ENCODE results near the gene XNDC1N.

Gene XNDC1N, protein sequence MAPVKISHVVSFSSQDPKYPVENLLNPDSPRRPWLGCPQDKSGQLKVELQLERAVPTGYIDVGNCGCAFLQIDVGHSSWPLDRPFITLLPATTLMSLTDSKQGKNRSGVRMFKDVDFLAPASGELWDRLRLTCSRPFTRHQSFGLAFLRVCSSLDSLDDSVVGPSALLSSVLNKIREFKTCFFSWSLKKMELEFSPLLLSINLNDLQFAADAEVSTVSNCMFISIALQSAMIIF

DNA sequence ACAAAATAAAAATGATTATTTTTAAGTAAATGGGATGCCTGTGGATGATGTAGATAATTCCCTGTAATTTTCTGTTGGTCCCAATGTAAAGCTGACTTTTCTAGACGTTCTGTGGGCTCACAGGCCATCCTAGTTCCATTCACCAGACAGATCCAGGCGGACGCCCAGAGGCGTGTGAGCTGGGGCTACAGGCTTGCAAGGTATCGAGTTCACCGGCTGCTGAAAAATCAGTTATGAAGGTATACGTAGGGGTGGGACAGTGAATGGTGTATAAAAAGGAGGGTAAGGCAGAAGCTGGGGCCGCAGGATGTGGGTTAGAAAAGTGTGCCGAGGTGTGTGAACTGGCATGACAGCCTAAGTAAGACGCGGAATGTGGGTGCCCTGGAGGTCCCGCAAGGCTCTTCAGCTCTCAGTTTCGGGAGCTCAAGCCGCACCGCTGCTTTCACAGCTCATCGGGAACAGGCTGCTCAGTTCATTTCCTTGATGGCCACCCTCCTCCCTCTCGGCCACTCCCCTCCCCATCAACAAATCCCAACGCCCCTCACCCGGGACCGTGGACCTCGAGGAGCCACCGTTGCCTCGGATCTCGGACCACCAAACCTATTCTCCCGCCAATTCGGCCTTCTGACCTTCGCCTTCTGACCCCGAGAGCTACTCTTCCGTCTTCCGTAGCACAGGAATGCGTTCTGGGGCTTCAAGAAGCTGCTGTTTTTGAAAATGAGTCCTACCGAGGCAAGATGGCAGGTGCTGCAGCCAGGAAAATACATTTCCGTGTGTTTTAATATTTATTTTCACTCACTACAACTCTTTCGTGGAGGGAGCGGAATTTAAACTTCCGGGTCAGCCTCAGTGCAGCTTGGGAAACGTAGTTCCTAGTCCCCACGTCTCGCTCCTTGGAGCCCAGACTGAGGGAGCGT lies at the start of gene XNDC1N:
XNDC1N (minus strand) TSS at position 775 of the 917 bp plus-strand sequence. CDS start 5,241 bp downstream, outside the sequence.
- DNase-seq: peak; percentile 94

DNA sequence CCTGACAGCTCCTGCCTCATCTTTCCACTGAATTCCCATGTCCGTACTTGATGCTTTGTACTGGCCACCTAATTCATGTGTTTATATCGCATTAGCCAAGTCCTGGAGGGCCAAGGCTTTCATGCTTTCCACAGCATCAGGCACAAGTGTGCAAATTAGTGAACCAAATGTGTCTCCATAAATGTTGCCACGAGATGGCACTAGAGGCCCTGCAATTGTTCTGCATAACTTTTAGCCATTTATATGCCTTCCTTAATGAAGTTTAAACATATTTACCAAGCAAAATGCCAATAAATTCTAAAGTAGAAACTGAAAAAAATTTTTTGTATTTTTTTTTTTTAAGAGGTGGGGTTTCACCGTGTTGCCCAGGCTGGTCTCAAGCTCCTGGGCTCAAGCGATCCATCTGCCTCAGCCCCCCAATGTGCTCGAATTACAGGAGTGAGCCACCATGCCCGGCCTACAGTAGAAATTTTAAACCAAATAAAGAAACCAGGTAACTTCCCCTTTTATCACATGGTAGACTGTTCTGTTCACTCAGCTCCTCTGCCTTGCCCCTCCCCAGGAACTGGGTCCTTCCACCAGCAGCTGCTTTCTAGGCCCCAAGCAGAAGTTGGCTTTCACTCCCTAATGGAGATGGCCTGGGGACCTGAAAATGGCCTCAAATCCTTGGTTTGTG lies 49.5 kb upstream of the XNDC1N start:
- DNase-seq: peak; percentile 34

DNA sequence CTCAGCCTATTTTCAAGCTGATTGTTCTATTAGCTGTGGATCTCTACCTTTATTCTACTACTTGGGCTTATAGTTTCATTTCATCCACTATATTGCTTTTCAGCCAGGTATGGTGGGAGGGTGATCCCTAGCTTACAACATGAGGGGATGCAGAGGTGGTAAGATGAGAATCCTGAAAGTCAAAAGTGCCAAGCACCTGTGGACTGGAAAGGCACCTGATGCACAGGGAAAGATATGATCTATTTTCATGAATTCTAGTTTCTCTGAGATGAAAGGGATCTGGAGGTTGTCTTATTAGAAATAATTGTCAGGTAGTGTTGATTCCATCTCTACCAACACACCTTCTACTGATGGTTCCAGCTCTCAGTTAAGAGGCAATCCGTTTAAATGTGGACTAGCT lies 48.7 kb upstream of the XNDC1N start:
- no peak for DNase-seq

DNA sequence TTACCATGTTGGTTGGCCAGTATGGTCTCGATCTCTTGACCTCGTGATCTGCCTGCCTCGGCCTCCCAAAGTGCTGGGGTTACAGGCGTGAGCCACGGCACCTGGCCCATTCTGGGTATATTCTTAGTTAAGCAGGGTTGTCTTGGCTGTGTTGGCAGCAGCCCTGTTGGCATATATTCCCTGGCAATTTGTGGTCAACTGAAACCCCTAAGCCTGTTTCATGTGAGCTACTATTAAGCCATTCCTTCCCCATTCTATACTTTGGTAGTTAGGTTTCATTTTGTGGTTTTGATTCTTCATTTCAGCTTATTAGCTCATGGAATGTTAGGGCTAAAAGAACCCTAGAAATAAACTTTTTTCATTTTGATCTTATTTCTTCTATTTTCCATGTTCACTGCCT lies 48.2 kb upstream of the XNDC1N start:
- DNase-seq: no peak

DNA sequence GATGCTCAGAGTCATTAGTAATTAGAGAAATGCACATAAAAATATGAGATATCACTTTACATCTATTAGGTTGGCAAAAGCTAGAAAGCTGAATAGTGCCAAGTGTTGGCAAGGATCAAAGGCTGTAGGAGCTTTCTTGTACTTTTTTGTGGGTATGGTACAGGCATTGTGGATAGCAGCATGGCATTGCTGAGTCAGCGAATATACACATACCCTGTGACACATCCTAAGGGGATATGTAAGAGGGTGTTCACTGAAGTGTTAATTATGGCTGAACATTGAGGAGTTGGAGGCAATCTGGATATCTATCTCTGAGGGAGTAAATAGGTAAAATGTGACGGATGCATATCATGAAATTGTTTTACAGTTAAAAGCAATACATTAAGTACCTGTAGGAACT lies 43.3 kb upstream of the XNDC1N start:
- no peak for DNase-seq

DNA sequence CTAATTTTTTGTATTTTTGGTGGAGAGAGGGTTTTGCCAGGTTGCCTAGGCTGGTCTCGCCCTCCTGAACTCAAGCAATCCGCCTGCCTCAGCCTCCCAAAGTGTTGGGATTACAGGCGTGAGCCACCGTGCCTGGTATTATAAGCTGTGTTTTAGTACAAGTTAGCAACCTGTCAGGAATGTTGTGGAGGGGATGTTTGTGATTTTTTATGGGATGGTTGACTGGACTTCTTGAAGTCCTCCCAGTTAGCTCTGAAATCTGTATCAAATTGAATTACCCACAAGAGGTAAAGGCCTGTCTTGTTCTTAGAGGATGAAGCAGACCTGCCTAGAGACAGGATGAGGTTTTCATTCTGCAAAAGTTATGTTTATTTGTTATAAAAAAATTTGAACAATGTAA lies 36.2 kb upstream of the XNDC1N start:
- no peak for DNase-seq

DNA sequence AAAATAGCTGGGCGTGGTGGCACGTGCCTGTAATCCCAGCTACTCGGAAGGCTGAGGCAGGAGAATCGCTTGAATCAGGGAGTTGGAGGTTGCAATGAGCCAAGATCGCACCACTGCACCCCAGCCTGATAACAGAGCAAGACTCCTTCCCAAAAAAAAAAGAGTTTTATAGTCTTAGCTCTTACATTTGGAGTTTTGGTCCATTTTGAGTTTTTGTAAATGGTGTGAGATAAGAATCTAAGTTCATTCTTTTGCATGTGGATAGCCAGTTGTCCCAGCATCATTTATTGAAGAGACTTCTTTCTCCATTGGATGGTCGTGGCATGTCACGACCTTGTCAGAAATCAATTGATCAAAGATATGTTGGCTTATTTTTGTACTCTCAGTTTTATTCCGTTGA lies 35.1 kb upstream of the XNDC1N start:
- no peak for DNase-seq

DNA sequence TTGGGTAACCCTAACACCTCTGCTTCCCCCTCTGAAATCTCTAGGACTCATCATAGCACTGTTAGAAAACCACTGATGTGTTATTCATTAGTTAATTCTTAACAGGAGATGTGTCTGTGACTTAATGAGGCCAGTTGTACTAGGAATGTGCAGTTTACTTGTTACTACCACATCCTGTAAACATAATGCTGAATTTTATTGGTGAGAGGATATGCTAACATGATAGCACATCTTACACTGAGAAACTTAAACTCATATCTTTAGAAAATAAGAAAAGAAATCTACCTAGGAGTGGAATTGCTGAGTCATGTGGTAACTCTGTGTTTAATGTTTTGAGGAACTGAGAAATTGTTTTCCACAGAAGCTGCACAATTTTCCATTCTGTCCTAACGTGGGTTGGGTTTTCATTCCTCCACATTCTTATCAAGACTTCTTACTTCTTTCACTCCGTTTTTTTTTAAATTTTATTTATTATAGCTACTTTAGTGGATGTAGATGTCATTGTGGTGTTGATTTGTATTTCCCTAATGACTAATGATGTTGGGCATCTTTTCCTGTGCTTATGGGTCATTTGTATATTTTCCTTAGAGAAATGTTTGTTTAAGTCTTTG lies 34.1 kb upstream of the XNDC1N start:
- DNase-seq: no peak

DNA sequence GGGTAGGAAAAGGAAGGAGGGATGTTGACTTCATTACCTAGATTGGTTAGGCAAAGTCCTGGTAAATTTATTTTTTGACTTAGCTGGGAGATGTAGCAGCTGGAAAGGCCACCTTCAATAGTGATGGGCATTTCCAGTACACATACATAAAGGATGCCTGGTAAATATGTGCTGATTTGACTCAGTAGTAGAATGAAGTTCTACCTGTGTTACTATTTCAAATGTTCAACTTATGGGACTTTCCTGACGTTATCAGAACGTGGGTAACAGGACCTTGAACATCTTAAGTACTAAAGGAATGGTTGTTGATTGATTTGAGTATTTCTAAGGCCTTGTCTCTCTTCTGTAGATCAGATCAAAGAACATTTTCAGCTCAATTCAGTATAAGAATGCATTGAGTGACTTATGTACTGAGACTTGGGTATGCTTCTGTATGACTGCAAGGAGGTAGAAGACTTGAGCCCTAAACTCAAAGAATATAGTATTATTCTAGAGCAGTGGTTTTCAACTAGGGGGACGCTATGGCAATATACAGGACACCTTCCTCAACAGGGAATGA lies 27.6 kb upstream of the XNDC1N start:
- DNase-seq: no peak

DNA sequence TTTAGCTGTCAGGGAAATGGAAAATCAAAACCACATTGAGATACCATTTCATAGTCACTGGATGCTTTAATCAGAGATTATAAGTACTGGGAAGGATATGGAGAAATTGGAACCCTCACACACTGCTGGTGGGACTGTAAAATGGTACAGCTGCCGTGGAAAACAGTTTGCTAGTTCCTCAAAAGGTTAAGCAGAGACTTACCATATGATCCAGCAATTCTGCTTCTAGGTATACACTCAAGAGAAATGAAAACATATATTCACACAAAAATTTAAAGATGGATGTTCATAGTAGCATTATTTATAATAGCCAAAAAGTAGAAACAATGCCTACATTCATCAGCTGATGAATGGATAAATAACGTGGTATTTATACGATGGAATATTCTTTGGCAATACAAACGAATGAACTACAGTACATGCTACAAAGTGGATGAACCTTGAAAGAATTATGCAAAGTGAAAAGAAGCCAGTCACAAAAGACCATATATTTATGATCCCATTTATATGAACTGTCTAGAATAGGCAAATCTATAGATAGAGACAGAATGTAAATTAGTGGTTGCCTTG lies 23.4 kb upstream of the XNDC1N start:
- DNase-seq: no peak

DNA sequence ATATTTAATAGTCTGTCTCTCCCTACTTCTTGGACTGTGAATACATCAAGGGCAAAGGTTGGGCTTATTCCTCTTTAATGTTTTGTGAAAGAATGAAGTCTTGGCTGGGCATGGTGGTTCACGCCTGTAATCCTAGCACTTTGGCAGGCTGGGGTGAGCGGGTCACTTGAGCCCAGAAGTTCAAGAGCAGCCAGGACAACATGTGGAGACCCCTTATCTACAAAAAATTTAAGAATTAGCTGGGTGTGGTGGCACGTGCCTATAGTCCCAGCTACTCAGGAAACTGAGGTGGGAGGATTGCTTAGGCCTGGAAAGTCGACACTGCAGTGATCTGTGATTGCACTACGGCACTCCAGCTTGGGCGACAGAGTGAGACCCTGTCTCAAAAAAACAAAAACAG lies 20.6 kb upstream of the XNDC1N start:
- DNase-seq: no peak

DNA sequence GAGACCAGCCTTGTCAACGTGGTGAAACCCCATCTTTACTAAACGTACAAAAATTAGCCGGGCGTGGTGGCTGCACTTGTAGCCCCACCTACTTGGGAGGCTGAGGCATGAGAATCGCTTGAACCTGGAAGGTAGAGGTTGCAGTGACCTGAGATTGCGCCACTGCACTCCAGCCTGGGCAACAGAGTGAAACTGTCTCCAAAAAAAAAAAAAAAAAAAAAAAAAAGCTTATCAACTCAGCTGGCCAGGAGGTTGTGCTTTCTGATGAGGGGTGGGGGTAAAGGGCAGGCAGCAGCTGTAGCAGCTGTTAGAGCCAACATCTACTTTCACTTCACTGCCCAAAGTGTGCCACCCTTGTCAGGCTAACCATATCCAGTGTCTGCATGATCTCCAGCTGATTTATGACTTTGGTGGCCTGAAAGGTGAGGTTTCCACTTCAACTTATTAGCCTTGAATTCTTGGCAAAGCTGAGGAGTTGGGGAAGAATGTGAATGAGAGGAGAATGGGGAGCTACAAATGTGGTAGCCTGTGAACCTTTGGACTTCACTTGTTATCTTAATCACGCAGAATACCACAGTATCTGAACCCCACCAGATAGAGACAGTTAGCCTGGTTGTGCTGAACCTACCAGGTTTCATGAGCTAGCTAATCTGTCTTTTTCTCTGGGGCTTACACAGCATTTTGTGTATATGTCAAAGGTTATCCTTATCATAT lies 20.1 kb upstream of the XNDC1N start:
- DNase-seq: no peak

DNA sequence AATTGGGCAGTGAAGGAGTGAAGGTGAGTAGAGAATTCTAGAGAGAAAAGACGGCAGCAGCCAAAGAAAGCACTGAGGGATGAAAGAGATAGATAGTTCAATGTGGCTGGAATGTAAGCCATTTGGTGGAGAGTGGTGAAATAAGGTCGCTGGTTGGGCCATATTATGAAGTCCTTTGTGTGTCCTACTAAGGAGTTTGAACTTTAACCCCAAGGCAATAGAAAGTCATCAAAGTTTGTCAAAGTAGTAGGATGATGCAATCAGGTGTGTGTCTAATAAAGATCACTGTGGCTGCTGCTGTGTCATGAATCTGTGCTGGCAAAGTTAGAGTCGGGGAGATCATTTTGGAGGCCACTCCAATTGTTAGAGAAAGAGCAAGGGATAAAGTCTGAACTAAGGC lies 19.1 kb upstream of the XNDC1N start:
- DNase-seq: no peak

DNA sequence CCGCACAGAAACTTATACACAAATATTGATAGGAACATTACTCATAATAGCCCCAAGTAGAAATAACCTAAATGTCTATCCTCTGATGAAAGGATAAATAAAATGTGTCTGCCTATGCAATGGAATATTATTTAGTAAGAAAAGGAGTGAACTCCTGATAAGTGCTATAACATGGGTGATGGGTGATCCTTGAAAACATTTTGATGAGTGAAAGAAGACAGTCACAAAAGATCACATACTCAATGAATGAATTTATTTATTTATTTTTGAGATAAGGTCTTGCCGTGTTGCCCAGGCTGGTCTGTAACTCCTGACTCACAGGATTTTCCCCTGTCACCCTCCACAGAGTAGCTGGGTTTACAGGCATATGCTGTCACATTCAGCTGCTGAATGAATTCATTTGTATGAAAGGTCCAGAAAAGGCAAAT lies 17.8 kb upstream of the XNDC1N start:
- DNase-seq: no peak

DNA sequence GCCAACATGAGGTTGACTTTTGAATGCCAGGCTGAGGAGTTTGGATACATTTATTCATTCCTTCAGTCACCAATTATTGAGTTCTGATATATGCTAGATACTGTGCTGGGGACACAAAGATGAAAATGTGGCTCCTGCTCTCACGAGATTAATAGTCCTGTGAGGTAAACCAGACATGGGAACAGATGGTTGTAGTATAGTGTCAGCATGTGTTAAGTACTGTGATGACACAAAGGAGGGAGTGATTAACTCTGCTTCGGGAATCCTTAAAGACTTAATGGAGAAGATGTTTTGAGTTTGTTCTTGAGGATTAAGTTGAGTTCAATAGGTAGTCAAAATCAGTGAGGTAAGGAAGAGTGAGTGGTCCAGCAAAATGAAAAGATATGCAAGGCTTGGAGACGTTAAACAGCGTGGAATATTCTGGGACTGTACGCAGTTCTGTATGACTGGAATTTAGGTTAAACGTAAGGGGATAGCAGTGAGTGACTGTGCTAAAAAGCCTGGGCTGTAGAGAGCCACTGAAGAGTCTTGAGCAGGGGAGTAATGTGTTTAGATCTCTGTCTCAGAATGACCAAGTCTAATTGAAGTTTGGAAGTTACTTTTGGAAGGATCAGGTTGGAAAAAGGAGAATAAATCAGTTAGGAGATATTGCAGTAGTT lies 12.3 kb upstream of the XNDC1N start:
- DNase-seq: peak; percentile 96

DNA sequence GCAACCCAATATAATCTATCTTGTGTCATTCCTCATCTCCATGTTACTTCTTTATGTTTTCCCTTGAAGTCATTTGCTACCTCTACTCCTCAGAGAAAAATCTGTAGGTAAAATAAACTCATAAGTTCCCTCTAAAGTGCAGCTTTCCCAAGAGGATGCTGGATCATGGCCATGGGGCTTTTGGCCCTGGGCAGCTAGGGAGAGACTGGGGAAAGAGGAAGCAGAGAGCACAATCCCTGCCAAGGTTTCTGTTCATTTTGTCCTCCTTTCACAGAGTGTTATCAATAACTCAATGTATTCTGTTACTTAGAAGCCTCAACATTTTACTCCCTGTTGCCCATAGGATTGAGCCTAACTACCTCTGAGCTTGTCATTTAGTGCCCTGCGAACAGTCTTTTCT lies 9.4 kb upstream of the XNDC1N start:
- DNase-seq: no peak

DNA sequence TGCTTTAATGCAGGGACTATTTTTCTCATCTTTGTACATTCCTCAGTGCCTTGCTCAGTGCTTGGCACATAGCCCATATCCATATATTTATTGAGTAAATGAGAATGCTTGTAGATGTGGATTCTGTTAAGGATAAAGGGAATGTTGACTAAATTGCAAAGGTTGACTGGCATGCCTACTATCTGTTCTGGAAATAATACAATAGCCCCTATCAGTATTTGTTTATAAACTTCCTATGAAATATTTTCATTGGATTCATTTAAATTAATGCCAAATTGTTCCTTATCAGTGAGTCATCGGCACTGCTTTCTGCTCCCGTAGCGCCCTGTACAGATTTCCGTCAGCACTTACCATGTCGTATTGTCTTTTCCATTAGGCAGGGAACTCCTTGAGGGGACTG lies 8.4 kb upstream of the XNDC1N start:
- no peak for DNase-seq

DNA sequence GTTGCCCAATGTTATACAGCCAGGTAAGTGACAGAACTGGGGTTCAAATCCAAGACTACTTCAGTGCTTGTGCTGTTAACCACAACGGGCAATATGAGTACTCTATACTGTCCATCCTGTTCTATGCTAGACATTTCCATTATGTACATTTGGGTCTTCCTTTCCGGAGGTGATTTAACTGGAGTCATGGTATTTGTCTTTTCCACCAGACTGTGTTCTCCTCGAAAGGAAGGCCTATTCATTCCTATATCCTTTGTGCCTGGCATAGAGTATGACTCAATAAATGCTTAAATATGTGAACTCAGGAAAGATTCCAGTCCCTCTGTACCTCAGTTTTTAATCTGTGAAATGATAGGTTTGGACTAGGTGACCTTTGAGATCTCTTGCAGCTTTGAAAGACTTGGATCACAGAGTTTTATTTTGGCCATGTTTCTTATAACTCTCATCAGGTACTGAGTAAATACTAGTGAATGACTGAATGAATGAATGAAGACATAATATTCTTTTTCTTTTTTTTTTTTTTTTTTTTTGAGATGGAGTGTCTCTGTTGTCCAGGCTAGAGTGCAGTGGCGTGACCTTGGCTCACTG lies 7.0 kb upstream of the XNDC1N start:
- no peak for DNase-seq

DNA sequence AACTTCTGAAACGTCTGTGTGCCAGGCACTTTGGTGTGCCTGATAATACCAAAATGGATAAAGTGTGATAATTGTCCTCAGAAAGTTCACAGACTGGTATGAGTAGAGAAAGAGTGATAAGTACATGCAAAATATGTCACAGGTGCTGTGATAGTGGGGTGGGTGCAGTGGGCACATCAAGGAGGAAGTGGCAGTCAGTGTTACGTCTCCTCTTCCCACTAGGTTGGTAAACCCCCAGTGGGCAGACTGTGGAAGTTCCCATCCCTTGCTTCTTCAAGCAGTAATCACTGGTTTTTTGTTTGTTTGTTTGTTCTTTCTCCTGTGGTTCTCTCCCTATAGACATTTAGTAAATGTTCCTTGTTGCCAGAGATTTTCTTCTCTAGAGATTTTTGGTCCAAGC lies 5.8 kb upstream of the XNDC1N start:
- DNase-seq: peak; percentile 10

DNA sequence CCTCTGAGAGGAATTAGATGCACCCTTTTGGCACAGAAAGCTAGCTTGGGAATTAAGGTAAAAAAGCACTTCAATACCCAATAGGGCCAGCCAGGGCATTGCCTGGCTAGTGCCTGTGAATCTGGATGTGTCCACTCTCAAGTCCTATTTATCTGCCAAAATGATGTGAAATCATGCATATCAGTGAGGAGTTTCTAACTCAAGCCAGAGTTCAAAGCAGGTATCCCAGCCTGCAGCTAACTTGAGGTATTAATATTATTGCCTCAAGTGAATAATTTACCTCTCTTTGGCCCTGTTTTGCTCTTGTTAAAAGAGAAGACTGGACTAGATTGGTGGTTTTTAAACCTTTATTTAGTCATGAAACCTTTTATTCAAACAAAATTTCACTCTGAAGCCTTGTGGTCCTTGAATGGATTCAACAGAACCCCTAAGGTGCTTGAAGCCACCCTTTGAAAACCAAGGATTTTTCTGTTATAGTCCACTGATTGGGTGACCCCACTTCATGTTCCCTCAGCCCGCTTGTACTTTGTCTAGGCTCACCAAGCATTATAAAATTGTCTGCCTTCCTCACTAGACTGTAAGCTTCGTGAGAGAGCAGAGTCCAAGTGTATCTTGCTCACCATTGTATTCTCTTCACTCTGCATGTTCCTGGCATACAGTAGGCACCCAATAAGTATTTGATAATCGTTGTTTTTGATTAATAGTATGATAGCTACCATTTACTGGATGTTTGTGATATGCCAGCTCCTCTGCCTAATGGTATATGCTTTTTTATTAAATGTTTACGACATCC lies 4.9 kb upstream of the XNDC1N start:
- no peak for DNase-seq
